NCI-H146 treated with DMSO at 0.1 percent for 48 hours (cell line): ENCODE results near the gene NFATC2.
"Not testable (repeated sequence)": the region's sequence is repeated elsewhere in the genome, so short reads cannot be mapped to it uniquely, and the experiment has no call there.

Source experiments
- DNase-seq: peaks from one replicate; lab custom pipeline; 2025; ENCODE audit not compliant: unreplicated experiment; lab: John Stamatoyannopoulos, UW

The NFATC2 gene

DNA sequence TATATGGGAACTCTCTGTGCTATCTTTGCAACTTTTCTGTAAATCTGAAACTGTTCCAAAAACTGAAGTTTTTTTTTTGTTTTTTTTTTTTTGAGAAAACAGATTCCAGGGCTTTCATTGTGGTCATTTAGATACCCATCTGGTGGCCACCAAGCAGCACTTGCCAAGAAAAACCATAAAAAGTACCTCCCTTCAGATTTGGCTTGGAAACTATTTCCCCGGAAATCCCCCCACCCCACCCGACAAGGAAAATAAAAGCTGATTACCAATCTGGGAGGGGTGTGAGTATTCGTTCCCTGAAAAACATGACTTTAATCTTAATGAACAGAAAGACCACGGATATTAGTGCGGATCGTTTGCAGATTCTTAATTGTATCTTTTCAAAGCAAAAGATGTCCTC is 1.9 kb downstream of the NFATC2 start:
- no peak for DNase-seq

DNA sequence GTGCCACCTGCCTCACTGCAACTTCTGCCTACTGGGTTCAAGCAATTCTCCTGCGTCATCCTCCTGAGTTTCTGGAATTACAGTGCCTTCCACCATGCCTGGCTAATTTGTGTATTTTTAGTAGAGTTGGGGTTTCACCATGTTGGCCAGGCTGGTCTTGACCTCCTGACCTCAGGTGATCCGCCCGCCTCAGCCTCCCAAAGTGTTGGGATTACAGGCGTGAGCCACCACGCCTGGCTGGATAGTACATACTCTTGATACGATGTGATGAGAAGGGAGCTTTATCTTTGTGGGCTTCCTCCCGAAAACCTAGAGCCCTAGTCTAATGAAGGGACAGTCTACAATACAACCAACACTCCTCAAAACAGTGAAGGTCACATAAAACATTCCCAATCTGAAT is 2.4 kb downstream of the NFATC2 start:
- DNase-seq = not testable (repeated sequence)

DNA sequence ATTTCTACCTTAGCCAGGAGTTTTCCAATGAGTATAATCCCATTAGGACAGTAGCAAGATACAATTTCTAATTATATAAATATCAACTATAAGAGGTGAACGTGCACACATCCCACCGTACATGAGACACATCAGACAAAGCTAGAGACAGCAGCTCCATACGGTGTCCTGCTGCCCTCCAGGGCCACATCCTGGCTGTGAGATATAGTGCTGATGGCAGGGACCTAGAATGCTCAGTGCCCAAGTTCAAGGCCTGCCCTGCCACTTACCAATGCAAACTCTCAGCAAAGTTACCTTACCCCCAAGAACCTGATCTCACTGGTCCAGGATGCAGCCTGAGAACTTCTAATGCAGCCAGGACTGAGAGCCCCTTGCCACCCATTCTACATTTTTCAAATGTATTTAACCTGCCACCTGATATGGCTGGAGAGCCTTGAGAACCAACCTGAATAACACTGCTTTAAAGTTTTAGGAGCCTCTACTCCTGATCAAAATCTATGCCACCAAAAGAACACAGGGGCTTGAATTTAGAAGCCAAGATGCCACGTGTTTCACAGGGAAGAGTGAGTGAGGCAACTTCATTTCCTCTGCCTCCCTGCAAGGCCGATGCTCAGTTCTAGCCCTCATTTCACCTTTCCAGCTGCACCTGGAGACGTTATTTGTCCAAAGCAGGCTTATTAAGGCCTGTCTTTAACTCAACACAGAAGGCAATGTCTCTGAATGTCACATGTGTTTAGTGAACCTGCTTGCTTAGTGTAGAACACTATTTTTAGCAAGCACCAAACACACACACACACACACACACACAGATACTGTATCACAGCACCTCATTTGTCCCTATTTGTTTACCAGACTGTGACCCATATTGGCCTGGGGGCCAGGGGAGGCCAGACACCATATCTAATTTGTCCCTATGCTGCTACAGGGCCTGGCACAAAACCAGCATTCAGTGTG is 6.1 kb downstream of the NFATC2 start:
- peak; percentile 66 for DNase-seq

DNA sequence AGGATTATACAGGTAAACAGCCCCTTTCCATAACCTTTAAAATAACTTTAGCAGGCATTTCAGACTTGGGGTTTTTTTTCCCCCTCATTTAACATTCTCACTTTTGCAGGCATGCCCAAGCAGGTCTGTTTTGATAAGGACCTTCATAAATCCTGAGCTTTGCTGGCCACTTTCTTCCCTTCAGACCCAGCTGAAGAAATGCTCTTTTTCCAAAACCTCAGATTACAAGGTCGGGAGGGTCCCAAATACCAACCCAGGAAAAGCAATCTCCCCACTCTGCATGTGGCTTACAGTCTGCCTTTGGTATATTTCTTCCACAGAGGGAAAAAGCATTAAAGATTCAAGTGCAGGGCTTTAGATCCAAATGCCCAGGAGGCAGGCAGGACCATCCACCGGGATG is 6.8 kb downstream of the NFATC2 start:
- no peak for DNase-seq

DNA sequence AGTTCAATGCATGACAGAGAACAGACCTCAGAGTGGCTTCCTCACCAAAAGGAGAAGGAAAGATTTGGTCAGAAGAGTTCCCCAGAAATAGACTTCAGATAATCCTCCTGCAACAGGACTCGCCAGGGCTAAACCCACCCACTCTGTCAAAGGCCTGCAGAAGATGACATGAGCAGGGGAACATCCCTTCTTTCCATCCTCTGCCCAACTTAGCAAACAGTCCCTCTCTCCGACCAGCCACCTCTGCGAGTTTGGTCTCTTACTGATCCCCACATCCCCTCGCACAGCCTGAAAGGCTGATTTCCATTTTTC is 7.5 kb downstream of the NFATC2 start:
- no peak for DNase-seq

GRCh38 chr20:51533291-51534172 is 9.0 kb downstream of the NFATC2 start:
- DNase-seq = no peak

DNA sequence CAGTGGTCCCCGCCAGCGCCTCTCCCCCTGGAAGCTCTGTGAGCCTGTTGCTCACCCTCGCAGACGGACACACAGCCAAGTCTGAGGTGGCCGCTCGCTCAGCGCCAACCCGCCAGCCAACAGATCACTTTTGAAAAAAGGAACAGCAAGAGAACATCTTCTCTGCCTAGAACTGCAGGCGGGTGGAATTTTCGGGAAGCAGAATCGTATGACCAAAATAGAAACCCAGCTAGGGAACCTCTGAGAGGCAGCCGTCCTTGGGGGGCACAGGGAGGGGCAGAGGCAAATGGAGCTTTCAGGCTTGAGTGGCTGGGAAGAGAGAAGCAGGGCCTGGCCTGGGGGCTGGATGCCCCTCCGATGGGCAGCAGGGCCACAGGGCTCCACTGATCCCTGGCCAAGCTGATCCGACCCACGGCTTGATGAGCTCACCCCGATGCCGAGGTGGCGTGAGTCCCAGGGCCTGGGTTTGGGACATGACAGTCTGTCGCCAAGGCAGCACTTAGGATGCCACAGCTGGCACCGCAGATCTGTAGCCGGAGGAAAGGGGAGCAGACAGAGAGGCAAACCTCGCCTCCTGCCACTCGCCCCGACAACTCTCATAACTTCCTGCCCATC is 9.8 kb downstream of the NFATC2 start:
- DNase-seq = no peak

- DNase-seq = no peak
These were observed 10.6 kb downstream of the NFATC2 start for GRCh38 chr20:51531712-51532456.

DNA sequence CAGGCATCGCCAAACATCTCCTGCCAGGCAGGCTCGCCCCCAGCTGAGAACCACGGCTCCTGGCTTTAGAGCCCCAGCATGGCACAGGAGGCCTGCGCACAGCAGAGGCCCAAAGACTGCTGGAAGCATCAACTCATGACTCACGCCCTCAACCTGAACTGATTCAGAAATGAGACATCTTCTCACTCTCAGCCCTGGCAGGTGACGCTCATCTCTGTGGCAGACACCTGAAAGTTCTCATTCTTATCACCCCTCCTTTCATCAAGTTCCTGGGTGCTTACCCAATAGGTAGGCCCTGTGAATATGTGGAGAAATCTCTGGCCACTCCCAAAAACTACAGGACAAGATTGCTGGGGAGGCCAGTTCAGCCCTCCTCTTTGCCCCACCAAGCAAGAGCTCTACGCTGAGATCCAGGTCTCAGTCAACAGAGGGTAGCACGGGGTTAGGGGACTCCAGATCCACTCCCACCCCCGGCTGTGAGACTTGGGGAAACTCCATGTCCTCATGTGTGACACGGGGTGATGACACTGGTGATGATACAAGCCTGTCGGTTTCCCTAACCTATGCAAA is 11.3 kb downstream of the NFATC2 start:
- no peak for DNase-seq

DNA sequence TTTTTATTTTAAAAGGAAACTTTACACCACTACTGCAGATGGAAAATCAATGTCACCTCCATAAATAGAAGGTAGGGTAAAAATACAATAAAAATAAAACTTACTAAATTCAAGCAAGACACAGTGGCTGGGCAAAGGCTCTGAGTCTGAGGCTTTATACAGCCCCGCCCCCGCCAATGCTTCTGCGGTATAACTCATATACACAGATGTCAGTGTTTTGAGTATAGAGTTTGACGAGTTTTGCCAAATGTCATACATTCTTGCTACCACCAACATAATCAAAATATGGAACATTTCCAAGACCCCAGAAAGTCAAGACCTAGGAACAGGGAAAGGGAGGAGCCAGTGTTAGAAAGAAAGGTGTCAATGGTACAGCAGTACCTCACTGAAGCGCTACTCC is 12.8 kb downstream of the NFATC2 start:
- DNase-seq = no peak

GRCh38 chr20:51529081-51529681 is 13.3 kb downstream of the NFATC2 start:
- DNase-seq = no peak

GRCh38 chr20:51528263-51529027 is 14.1 kb downstream of the NFATC2 start:
- DNase-seq = no peak

DNA sequence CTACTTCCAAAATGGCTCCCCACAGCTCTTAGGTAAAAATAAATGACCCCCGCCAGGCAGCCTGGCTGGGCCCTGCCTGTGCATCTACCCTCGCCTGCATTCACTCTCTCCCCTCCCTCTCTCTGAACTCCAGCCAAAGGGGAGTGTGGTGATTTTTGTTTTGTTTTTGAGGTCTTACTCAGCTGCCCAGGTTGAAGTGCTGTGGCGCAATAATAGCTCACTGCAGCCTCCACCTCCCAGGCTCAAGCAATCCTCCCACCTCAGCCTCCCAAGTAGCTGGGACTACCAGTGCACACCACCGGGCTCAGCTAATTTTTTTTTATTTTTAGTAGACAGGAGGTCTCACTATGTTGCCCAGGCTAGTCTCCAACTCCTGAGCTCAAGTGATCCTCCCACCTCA is 15.8 kb downstream of the NFATC2 start:
- DNase-seq = no peak

- no peak for DNase-seq
These were observed 16.4 kb downstream of the NFATC2 start for GRCh38 chr20:51526106-51526470.

- DNase-seq = no peak
These were observed 17.0 kb downstream of the NFATC2 start for GRCh38 chr20:51525241-51526105.

DNA sequence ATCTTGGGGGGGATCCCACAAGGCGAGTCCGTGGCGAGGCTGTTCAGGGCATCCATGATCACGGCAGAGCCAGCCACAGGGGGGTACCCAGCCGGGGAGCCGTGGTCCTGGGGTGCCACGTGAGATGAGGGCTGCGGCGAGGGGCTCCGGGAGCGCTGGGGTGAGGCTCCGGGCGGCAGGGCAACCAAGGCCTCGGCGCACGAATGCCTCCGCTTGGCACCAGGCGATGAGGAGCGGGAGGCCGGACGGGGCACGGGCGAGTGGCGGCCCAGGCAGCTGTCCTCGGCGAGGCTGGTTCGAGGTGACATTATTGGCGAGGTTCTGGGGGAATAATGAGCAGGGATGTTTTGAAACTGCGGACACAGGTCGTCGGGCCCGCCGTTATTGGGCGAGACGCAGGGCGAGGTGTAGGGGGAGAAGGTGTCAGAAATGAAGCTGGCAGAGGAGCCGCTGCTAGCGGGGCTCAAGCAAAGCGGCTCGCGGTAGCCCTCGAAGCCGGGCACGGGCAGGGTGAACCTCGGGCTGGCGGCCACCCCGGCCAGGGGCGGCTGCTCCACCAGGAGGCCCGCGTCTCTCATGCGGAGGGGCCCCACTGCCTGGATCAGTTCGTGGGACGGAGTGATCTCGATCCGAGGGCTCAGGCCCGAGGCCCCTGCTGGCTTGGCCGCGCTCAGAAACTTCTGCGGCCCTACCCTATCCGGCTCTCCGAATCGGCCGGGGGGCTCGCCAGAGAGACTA is 19.1 kb downstream of the NFATC2 start:
- no peak for DNase-seq

DNA sequence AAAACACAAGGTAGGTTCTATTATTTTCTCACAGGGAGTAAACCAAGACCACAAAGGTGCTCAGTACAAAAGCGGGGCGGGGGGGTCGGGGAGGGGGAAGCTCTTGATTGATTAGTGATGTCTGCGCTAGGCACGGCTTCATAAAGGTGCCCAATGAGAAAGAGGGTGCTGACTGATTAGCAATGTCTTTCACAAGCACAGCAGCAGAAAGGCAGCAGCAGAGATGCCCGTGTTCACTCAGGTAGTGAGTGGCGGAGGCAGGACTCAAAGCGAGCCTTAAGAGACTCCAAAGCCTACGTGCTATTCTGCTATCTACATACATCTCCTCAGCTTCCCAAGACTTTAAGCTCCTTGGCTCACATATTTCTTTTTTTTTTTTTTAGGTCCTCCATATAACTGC is 20.3 kb downstream of the NFATC2 start:
- no peak for DNase-seq

- DNase-seq = no peak
These were observed 24.7 kb downstream of the NFATC2 start for GRCh38 chr20:51517839-51518238.
